ENCODE results near the gene AGBL4. TPM values are rescaled to one million over a fixed set of nuclear protein-coding genes. Genes with fewer than 3 reads are reported as not detected.

AGBL4 gene
- total and polyA plus RNA-seq, 2 experiments from 2014 or later: not detected

DNA sequence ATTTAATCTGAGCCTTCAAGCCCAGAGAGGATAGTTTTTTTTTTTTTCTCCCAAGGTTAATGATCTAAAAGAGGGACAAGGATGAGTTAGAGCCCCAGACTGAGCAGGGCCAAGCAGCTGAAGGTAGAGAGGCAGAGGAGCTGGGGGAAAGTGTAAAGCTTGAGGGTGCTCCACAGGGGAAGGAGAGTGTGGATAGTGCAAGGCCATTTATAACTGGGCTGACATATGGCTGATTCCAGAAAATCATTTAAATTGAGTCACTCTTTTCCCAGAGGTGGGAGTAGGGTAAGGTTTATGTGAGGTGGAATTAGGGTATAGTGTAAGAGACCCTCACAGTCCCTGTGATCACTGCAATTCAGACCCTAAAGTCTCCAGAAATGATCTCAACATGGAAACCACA is 1302.8 kb downstream of the AGBL4 start:
- H3K36me3 ChIP-seq (ENCODE audit: low read depth): no peaks in the 10 kb centered on the region
- H2AFZ ChIP-seq: no peak overlapping the region
- no peaks in the 10 kb centered on the region for H3K9me2 ChIP-seq (ENCODE audit: insufficient read depth)
- in situ Hi-C loops (cut with MboI): no loop called here
- no peaks in the 10 kb centered on the region for H4K20me1 ChIP-seq (ENCODE audit: insufficient read depth)
- H3K27ac ChIP-seq: no peak overlapping the region
- H3K4me3 ChIP-seq: no peak overlapping the region
- H3K4me1 ChIP-seq (ENCODE audit: insufficient read depth): no peaks in the 10 kb centered on the region
- no peaks in the 10 kb centered on the region for H3F3A ChIP-seq (ENCODE audit: insufficient read depth)
- no peak for DNase-seq
- TF ChIP-seq EZH2phosphoT487 (IDR thresholded peaks at IDR 0.05; ENCODE audit: insufficient read depth, low read depth) (no peak), EZH2 (IDR thresholded peaks at IDR 0.05; ENCODE audit: insufficient read depth, poor library complexity, severe bottlenecking) (no peak)
- H3K79me2 ChIP-seq (ENCODE audit: insufficient read depth): no peaks in the 10 kb centered on the region
- H3K4me2 ChIP-seq (ENCODE audit: unreplicated experiment): no peak overlapping the region
- H3K27me3 ChIP-seq (replicated peaks; ENCODE audit: insufficient read depth): no peaks in the 10 kb centered on the region; the same call in 1 of the 2 replicates
- no peak overlapping the region for H3K9ac ChIP-seq
- no peaks in the 10 kb centered on the region for H3K9me3 ChIP-seq (ENCODE audit: low read depth)

DNA sequence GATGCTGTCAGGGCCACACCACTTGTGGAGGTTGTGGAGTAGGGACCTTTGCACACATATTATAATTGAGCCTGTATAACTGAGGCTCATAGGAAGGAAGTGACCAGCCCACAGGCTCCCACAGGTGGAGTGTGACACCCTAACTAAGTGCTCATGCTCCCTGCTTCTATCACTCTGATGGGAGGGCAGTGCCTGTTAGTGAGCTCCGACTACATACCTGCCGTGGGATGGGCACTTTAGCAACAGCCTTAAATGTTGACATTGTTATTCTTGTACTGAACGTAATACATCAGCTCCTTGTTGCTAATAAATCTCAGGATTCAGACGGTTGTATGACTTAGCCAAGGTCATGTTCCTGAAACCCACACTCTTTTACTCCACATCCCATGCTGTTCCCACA is 1305.0 kb downstream of the AGBL4 start:
- no peaks in the 10 kb centered on the region for H3K36me3 ChIP-seq (ENCODE audit: low read depth)
- no peak overlapping the region for H3K4me3 ChIP-seq
- H2AFZ ChIP-seq: no peak overlapping the region
- in situ Hi-C loops (cut with MboI): no loop called here
- no peaks in the 10 kb centered on the region for H3K9me3 ChIP-seq (ENCODE audit: low read depth)
- no peak overlapping the region for H3K9ac ChIP-seq
- DNase-seq: no peak
- TF ChIP-seq EZH2phosphoT487 (IDR thresholded peaks at IDR 0.05; ENCODE audit: insufficient read depth, low read depth) (no peak), EZH2 (IDR thresholded peaks at IDR 0.05; ENCODE audit: insufficient read depth, poor library complexity, severe bottlenecking) (no peak)
- no peaks in the 10 kb centered on the region for H3K9me2 ChIP-seq (ENCODE audit: insufficient read depth)
- H3K79me2 ChIP-seq (ENCODE audit: insufficient read depth): no peaks in the 10 kb centered on the region
- no peaks in the 10 kb centered on the region for H3K27me3 ChIP-seq (replicated peaks; ENCODE audit: insufficient read depth)
- H3K4me2 ChIP-seq (ENCODE audit: unreplicated experiment): no peak overlapping the region
- 46 to 51% methylated on average over 4 of the region's 4 CpGs for WGBS, 2 experiments (ENCODE audit: low coverage in 1 of 2, low lambda C conversion rate in 2 of 2, missing lambda C conversion rate in 2 of 2)
- H3K4me1 ChIP-seq (ENCODE audit: insufficient read depth): no peaks in the 10 kb centered on the region
- no peaks in the 10 kb centered on the region for H4K20me1 ChIP-seq (ENCODE audit: insufficient read depth)
- no peaks in the 10 kb centered on the region for H3F3A ChIP-seq (ENCODE audit: insufficient read depth)
- no peak overlapping the region for H3K27ac ChIP-seq

DNA sequence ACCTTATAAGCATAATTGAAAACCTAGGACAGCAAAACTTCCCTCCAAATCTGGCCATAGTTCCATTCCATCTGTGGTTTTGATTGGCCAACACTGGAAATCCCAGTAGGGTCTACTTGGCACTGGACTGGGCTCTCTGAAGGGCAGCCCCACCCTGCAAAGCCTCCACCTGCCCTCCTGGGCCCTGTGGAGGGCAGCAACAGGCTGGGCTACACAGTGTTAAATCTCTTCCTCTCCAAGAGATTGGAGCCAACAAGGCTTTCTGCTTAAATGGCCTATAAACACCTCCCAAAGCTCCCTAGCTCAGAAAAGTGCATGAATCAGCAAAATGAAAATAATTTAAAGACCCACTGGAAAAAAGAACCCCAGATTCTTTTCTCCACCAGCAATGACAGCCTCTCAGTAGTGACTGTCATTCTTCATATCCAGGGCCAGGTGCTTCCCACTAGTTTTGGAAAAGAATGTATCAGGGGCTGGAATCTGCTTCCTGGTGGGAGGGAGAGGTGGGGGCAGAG is 1305.6 kb downstream of the AGBL4 start:
- H3K9ac ChIP-seq: no peak overlapping the region
- H3K36me3 ChIP-seq (ENCODE audit: low read depth): no peaks in the 10 kb centered on the region
- in situ Hi-C loops (cut with MboI): no loop called here
- H3K4me2 ChIP-seq (ENCODE audit: unreplicated experiment): no peak overlapping the region
- H2AFZ ChIP-seq: no peak overlapping the region
- no peak overlapping the region for H3K27ac ChIP-seq
- H3K4me1 ChIP-seq (ENCODE audit: insufficient read depth): no peaks in the 10 kb centered on the region
- no peak for DNase-seq
- no peaks in the 10 kb centered on the region for H3F3A ChIP-seq (ENCODE audit: insufficient read depth)
- TF ChIP-seq EZH2 (IDR thresholded peaks at IDR 0.05; ENCODE audit: insufficient read depth, poor library complexity, severe bottlenecking) (no peak), EZH2phosphoT487 (IDR thresholded peaks at IDR 0.05; ENCODE audit: insufficient read depth, low read depth) (no peak)
- H3K27me3 ChIP-seq (replicated peaks; ENCODE audit: insufficient read depth): no peaks in the 10 kb centered on the region
- H3K9me3 ChIP-seq (ENCODE audit: low read depth): no peaks in the 10 kb centered on the region
- H4K20me1 ChIP-seq (ENCODE audit: insufficient read depth): no peaks in the 10 kb centered on the region
- no peak overlapping the region for H3K4me3 ChIP-seq
- no peaks in the 10 kb centered on the region for H3K79me2 ChIP-seq (ENCODE audit: insufficient read depth)
- no peaks in the 10 kb centered on the region for H3K9me2 ChIP-seq (ENCODE audit: insufficient read depth)

DNA sequence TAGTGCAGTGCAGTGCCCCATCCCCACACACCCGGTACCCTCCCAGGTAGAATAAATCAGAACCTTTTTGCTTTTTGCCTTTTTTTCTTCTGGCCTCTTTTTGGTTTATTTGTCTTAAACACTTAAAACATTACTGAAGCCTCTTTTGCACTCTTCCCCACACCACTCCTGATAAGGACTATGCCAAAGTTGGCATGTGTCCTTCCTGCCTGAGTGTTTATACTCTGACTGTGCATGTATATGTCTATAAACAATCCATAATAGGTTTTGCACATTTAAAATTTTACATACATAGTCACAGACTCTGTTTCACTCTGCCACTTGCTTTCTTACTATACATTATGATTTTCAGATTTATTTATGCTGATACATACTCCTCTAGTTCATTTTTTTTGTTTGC is 1306.7 kb downstream of the AGBL4 start:
- Histone ChIP-seq H3K9me3 (ENCODE audit: low read depth) (no peaks in the 10 kb centered on the region), H3K27ac (no peak overlapping the region), H3K27me3 (replicated peaks; ENCODE audit: insufficient read depth) (no peaks in the 10 kb centered on the region), H3K36me3 (ENCODE audit: low read depth) (no peaks in the 10 kb centered on the region), H3K4me1 (ENCODE audit: insufficient read depth) (no peaks in the 10 kb centered on the region), H3K79me2 (ENCODE audit: insufficient read depth) (no peaks in the 10 kb centered on the region), H4K20me1 (ENCODE audit: insufficient read depth) (no peaks in the 10 kb centered on the region), H3K9me2 (ENCODE audit: insufficient read depth) (no peaks in the 10 kb centered on the region), H2AFZ (no peak overlapping the region), H3K4me2 (ENCODE audit: unreplicated experiment) (no peak overlapping the region), H3K9ac (no peak overlapping the region), H3K4me3 (no peak overlapping the region), H3F3A (ENCODE audit: insufficient read depth) (no peaks in the 10 kb centered on the region)
- in situ Hi-C loops (cut with MboI): no loop called here
- TF ChIP-seq EZH2phosphoT487 (IDR thresholded peaks at IDR 0.05; ENCODE audit: insufficient read depth, low read depth) (no peak), EZH2 (IDR thresholded peaks at IDR 0.05; ENCODE audit: insufficient read depth, poor library complexity, severe bottlenecking) (no peak)
- 79 to 85% methylated on average over 1 of the region's 1 CpG for WGBS, 2 experiments (ENCODE audit: low coverage in 1 of 2, low lambda C conversion rate in 2 of 2, missing lambda C conversion rate in 2 of 2)
- DNase-seq: no peak

DNA sequence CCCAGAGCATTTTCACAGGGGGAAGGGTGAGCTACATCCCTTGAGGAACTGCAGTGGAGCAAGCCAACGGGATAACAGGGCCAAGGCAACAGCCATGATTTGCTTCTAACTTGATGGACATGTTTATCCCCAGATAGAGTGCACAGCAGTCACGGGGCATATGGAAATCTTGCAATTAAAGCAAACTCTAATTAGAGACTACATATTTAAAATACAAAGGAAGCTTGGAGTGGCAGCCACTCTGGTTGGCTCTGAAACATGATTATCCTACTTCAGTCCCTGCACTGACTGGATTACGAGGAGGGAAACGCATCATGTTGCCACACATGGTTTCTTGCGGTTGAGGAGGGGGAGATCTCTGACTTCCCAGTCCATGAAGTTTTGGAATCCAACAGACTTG is 1307.8 kb downstream of the AGBL4 start:
- H3K27me3 ChIP-seq (replicated peaks; ENCODE audit: insufficient read depth): no peaks in the 10 kb centered on the region
- no peak for TF ChIP-seq EZH2phosphoT487 (IDR thresholded peaks at IDR 0.05; ENCODE audit: insufficient read depth, low read depth)
- TF ChIP-seq EZH2 (IDR thresholded peaks at IDR 0.05; ENCODE audit: insufficient read depth, poor library complexity, severe bottlenecking): no peak
- H3F3A ChIP-seq (ENCODE audit: insufficient read depth): no peaks in the 10 kb centered on the region
- no peak overlapping the region for H2AFZ ChIP-seq
- H4K20me1 ChIP-seq (ENCODE audit: insufficient read depth): no peaks in the 10 kb centered on the region
- H3K9ac ChIP-seq: no peak overlapping the region
- no peaks in the 10 kb centered on the region for H3K9me3 ChIP-seq (ENCODE audit: low read depth)
- no peak overlapping the region for H3K4me3 ChIP-seq
- in situ Hi-C loops (cut with MboI): no loop called here
- 34 to 40% methylated on average over 5 of the region's 5 CpGs for WGBS, 2 experiments (ENCODE audit: low coverage in 1 of 2, low lambda C conversion rate in 2 of 2, missing lambda C conversion rate in 2 of 2)
- no peak for DNase-seq
- H3K4me2 ChIP-seq (ENCODE audit: unreplicated experiment): no peak overlapping the region
- H3K4me1 ChIP-seq (ENCODE audit: insufficient read depth): no peaks in the 10 kb centered on the region
- no peaks in the 10 kb centered on the region for H3K36me3 ChIP-seq (ENCODE audit: low read depth)
- H3K79me2 ChIP-seq (ENCODE audit: insufficient read depth): no peaks in the 10 kb centered on the region
- no peak overlapping the region for H3K27ac ChIP-seq
- H3K9me2 ChIP-seq (ENCODE audit: insufficient read depth): no peaks in the 10 kb centered on the region

All from GM23248 (cell line).